Measurements from ENCODE around the gene CDC37L1.
A peak's percentile ranks its signal among the peaks of the same experiment; 100 is the strongest.
"Not testable (repeated sequence)": the region's sequence is repeated elsewhere in the genome, so short reads cannot be mapped to it uniquely, and the experiment has no call there.

CDC37L1 gene

DNA sequence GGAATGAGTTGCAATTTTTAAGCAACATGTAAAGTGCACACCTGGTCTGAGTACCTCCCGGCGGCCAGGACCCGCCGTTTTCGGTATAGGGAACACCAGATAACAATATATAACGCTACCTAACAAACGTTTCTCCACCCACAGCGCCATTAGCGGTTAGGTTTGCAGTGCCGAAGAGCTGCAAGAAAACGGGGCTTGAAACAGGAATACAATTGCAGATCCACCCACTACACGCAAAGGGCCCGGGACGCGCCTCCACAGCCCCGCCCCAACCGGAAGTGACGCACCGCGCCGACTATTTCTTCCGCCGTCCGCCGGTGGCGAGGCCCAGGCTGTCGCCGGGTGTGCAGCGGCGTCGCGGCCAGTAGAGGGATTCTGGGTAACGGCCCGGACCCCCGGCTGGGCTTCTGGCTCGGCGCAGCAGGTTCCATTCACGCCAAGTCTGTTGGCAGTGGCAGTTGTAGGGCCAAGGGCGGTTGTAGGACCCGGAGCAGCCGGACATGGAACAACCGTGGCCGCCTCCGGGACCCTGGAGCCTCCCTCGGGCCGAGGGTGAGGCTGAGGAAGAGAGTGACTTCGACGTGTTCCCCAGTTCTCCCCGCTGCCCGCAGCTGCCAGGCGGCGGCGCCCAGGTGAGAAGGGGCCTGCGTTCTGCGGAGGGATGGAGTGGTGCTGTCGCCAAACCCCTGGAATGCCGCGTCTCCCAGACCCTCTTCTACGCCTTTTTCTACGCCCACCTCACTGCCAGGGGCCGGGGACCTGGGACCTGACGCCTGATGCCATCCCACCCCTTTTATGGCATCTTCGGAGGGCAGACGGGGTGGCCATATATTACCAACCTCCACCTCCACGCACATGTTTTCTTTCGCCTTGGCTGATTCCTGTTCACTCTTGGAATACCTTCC is at the start of gene CDC37L1:
Gene CDC37L1 (plus strand): TSS at position 302 of the 905 bp plus-strand sequence. CDS start 199 bp downstream, at position 501.
- DNase-seq, result peak; percentile 98

DNA sequence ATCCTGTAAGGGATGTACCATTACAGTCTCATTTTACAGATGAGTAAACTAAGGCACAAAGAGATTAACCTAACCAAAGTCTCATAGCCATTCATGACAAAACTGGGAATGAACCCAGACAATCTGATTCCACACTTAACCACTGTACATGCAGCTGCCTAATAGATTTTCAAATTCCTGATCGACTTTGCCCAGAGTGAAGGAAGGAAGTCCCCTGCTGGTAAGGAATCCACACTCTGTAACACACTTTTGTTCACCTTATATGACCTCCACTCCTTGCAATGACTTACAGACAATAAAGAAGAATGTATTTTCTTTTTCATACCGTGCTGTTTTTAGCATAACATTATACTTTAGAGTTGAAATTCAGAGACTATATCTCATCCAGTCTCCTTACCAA is 48.5 kb upstream of the CDC37L1 start:
- peak; percentile 4 for DNase-seq

DNA sequence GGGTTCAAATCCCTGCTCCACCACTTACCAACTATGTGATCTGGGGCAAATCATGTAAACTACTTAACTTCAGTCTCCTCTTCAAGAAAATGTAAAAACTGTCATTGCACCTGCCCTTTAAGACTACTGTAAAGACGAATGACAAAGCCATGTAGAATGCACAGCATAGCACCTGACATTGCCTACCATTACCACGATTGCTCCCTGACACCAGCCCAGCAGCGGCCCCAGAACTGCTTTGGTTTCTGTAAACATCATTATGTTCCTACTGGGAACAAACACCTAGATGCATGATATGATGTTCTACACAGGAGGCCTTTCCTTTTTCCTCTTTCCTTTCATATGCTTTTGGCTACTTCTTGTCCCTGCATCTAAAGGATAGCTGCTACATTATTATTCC is 40.4 kb upstream of the CDC37L1 start:
- no peak for DNase-seq

DNA sequence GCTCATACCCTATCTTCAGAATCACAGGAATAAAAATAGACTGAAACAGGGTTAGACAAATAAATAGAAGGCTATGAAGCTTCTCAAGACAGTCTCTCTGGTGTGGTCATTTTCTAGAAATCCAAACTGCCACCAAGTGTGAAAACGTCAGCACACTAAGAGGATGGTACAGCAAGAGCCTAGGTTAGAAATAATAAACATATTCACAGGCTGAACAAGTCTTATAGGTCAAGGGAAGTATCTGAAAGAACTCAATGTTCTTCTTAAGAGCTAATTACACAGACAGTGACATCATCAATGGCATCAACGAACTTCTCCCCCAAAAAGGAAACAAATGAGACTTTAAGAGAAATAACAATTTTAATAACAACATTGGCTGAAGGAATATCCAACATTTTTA is 39.9 kb upstream of the CDC37L1 start:
- no peak for DNase-seq

DNA sequence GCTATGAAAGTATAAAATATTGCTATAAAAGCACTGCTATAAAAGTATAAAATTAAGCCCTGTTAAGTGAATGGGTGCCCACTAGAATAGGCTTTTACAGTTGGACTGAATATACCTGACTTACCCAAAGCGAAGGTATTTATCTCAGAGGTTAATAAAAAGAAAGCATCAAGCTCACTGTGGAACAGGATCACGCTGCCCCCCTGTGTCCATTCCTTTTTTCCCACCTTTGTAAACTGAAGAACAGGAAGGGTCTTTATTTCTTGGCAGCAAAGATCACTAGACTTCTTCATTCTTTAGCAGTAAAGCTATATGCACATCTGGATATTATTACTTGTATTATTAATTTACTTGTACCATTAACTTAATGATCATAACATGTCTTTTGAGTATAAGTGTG is 39.3 kb upstream of the CDC37L1 start:
- peak; percentile 70 for DNase-seq

DNA sequence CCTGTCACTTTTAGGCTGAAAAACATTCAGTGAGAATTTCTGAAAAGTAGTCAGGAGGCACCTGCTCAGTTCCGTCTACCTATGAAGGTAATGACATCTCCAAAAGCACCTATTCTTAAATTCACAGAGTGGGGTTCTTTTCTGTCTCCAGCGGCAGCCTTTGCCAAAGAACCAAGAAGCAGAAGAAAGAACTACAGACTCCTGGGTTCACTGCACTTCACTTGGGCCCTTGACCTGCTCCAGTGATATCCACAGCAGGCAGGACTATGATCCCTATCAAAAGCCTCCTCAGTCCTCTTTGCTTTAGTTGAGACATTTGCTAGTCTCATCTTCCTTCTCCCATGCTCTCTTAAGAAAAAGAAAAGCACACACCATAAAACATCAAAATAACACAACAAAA is 37.0 kb upstream of the CDC37L1 start:
- no peak for DNase-seq

DNA sequence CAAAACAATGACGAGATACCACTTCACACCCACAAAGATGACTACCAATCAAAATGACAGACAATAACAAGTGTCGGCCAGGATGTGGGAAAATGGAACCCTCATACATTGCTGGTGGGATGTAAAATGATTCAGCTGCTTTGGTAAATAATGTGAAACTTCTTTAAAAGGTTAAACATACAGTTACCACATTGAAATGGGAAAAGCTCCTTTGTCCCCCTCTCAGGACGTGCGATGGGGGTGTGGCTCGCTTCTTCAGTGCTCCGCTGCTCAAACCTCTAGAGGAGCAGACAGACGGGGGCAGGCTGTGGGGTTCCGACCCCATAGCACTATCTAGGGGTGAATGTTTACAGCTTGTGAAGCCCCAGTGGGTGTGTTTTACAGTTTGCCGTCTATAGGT is 25.3 kb upstream of the CDC37L1 start:
- DNase-seq, result no peak

DNA sequence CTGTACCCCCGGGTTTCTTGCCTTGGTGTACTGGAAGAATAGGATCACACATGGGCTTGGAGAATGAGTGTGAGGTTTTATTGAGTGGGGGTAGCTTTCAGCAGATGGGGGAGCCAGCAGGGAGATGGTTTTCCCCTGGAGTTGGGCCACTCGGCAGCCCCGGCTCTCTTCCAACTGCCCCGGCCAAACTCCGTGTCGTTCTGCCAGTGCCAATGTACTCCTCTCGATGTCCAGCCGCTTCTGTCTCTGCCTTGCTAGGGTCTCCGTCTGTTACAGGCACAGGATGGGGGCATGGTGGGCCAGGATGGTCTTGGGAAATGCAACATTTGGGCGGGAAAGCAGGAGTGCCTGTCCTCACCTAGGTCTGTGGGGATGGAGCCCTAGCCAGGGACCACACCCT is 24.8 kb upstream of the CDC37L1 start:
- no peak for DNase-seq

DNA sequence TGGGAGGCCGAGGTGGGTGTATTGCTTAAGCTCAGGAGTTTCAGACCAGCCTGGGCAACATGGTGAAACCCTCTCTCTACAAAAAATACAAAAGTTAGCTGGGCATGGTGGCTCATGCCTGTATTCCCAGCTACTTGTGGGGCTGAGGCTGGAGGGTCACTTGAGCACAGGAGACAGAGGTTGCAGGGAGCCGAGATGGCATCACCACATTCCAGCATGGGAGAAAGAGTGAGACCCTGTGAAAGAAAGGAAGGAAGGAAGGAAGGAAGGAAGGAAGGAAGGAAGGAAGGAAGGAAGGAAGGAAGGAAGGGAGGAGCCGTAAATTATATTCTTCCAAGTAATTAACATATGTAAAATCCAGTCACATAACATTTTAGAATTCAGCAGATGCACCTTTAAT is 23.2 kb upstream of the CDC37L1 start:
- DNase-seq, result not testable (repeated sequence)

DNA sequence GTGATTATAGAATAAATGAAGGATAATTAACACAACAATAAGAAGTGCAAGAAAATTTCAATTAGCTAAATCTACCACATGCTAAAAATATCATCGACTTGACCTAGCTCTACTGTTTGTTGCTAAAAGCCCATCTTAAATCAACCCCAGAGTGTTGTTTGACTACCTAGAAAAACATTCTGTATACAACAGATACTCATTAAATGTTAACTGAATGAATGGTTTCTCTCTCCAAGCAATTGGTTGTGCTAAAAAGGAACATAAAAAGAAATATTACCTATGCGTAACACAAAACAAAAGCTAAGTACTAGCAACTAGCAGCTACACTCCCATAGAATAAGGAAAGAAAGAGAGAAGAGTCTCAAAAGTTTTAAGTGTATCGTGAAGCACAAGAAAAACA is 22.7 kb upstream of the CDC37L1 start:
- DNase-seq, result no peak

DNA sequence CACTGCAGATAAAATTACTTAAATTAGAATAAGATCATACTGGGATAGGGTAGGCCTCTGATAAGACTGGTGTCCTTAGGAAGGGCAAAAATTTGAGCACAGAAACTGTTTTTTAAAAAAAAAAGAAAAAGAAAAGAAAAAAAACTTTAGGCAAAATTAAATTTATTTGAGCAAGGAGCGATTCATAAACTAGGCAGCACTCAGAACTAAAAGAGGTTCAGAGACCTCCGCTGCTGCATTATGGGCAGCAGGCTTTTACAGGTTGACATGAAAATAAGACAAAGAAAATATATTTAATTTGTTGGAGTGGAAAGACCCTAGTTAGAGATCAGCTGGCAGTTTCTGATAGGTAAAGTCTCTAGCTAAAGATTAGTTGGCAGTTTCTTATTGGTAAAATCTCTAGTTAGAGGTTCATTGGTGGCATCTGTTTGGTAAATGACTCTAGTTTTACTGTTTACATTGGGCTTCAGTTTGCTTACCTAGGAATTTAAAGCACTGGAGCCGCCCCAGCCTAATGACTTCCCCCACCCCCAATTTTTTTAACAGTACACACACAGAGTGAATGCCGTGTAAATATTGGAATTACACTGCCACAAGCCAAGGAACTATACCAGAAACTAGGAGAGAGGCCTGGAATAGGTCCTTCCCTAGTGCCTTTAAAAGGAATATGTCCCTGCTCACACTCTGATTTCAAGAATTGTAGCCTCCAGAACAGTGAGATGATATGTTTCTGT is 21.8 kb upstream of the CDC37L1 start:
- DNase-seq, result no peak

DNA sequence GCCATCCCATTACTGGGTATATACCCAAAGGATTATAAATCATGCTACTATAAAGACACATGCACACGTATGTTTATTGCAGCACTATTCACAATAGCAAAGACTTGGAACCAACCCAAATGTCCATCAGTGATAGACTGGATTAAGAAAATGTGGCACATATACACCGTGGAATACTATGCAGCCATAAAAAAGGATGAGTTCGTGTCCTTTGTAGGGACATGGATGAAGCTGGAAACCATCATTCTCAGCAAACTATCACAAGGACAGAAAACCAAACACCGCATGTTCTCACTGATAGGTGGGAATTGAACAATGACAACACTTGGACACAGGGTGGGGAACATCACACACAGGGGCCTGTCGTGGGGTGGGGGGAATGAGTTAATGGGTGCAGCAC is 18.7 kb upstream of the CDC37L1 start:
- DNase-seq, result not testable (repeated sequence)

DNA sequence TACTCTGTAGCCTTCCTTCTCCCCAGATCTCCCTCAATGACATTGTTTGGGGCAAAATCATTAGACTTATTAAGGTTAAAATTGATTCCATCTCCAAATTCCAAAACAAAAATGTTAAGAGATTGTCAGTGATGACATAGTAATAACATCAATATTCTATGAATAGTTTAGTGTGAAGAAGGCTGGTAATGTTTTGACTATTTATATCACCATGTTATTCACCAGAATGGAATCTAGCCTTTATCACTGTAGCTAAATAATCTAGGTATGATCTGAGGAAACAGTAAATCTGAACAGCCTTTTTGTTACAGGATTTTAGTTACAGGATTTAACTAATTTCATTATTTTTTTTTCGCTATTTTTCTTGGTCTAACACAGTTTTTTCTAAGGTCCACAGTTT is 18.2 kb upstream of the CDC37L1 start:
- DNase-seq, result no peak

DNA sequence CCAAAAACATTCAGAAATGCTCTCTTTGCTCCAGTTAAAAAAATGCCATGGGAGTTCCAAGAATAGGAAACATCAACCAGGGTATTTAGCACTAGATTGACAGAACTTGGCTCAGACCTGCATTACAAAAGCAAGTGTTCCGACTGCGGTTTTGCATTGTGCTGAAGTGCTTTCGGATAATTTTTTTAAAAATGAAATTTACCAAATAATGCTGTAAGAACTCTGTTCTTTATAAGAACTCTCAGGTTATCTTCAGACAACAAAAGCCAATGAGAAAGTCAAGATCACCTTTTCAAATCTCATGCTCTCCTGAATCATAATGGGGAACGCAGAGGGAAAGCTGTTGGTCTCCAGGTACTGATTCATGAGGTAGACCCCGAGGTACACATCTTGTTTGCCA is 17.8 kb upstream of the CDC37L1 start:
- DNase-seq, result no peak

DNA sequence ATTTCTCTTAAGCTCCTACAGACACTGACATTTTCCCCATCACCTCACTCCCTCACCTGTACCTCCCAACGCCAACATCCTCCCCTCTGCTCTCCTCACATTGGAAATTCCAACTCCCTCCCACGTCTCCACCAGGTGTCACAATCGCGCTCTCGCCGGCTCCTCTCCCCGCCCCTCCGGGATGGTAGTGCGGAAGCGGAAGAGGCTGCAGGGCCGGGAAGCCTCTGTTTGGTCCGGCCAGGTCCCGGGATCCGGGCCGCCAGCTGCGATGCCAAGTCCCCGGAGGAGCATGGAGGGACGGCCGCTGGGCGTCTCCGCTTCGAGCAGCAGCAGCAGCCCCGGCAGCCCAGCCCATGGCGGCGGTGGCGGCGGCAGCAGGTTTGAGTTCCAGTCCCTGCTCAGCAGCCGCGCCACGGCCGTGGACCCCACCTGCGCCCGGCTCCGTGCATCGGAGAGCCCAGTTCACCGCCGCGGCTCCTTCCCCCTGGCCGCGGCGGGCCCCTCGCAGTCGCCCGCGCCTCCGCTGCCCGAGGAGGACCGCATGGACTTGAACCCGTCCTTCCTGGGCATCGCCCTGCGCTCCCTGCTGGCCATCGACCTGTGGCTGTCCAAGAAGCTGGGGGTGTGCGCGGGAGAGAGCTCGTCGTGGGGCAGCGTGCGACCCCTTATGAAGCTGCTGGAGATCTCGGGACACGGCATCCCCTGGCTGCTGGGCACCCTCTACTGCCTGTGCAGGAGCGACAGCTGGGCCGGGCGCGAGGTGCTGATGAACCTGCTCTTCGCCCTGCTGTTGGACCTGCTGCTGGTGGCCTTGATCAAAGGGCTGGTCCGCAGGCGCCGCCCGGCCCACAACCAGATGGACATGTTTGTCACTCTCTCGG is 17.0 kb upstream of the CDC37L1 start, which contains the start of gene PLPP6:
Gene PLPP6 (plus strand): TSS at position 187 of the 881 bp plus-strand sequence. CDS start 82 bp downstream, at position 269.
- DNase-seq, result peak; percentile 92

DNA sequence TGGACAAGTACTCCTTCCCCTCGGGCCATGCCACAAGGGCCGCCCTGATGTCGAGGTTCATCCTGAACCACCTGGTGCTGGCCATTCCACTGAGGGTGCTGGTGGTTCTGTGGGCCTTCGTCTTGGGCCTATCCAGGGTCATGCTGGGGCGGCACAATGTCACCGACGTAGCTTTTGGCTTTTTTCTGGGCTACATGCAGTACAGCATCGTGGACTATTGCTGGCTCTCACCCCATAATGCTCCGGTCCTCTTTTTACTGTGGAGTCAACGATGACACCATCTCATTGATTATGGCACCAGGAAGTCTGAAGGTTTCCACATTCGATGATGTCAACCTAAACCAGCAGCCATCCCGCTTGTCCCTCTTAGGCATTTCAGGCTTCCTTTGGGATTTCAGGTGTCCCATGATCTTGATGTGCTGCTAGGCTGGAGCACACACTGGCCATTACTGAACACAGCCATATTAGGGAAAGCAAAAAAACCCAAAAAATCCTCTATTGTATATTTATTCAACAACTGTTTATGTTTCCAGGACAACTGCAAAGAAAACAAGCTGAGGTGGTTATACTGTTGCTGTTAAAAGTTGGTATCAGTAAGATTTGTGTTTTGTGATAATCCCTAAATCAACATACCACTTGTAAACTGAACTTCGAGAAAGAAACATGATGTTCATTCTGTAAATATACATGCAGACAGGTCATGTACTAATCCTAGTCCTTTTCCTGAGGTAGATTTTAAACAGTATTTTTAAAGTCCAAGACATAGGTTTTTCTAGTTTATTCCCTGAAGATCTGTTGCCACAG is 16.2 kb upstream of the CDC37L1 start:
- DNase-seq, result no peak

DNA sequence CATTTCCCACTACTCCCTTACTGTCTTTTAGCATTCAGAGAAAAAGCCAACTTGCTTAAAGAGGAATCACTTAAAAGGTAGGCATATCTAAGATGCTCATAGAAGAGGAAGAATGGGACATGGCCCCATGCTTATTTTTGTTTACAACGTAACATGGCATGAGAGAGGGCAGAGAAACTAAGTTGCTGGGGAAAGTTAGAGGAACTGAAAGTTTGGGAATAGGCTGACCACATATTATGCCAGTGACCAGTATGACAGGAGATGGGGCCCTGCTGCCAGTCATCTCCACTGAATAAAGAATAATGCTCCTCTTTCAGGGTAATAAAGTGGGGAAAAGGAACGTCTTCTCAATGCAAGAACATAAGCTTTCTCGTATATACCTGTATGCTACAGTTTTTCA is 15.4 kb upstream of the CDC37L1 start:
- DNase-seq, result no peak

DNA sequence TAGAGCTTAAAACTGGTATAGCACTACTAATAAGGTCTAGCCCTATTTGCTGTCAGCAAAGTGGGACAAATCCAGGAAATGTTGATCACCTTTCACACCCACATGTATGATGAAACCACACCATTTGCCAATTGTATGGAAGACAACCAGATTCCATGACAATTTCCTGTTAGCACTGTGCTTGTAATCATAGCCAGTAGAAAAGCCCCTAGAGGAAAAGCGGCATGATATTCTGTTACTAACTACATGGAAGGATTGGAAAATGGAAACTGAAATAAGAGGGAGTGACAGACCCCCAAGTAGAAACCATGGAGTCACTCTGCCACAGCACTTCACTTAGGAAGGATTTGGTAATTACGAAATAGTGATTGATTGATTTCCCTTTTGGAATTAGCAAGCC is 14.0 kb upstream of the CDC37L1 start:
- DNase-seq, result no peak

DNA sequence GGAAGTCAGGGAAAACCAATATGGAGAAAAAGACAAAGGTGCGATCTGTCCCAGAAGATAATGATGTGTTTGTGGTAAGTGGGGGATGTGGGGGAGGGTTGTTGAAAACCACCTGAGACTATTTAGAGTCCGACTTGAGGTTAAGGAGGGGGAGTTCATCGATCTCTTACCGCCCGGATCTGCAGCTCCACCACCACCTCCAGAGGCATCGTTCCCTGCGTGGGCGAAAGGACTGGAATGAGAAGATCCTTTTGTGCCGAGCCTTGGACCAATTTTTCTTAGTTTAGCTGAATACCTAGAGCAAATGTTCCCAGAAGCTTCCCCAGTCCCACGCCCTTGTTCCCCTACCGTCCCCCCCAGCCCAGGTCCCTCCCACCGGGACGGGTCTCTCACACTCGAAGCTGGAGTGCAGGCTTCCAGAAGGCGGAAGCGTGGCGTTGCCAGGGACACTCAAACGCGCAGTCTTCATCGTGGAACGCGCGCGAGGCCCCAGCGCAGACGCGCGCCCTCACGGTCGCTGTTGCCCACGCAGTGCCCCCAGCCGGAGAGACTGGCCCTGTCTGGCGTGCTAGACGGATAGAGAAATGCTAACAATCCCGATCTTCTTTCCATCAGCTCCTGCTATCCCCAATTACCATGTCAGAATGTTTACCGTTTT is 13.2 kb upstream of the CDC37L1 start, which contains the start of gene SPATA6L:
Gene SPATA6L (minus strand): TSS at position 439 of the 658 bp plus-strand sequence. CDS start 230 bp downstream, at position 209.
- peak; percentile 81 for DNase-seq

DNA sequence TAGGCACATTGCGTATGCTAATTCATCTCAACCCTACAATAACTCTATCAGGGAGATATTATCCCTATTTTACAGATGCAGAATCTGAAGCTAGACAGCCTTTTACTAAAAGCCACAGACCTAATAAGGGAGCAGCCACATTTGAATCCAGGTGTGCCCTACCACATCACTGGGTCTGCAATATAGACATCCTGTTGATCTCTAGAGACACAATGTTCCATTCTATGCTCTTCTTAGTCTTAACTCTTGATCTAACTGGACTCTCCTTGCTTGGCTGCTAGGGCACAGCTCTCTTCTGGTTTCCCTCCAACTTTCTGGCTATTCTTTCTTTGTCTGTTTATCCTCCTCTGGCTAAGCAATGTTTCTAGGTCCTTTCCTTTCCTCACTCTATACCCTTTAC is 11.7 kb upstream of the CDC37L1 start:
- DNase-seq, result no peak

DNA sequence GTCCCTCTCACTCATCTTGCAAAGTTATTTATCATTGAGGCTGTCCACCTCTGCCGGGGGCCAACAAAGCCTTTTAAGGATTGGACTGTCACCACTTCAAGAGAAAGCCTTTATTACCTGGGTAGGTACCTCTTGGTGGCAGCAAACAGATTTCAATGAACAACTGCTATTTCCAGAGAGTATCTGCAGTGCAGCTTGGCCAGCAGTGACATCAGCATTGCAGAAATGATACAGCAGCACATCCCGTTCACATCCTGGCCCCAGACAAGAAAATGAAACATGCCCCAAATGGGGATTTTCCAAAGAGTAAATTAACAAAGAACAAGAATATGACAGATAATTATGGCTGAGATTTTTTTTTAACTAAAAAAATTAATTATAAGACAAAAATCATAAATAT is 10.8 kb upstream of the CDC37L1 start:
- DNase-seq, result no peak
